Measurements from ENCODE around the gene MKNK2.

Gene MKNK2

GRCh38 chr19:2040647-2041432 lies 10.2 kb downstream of the MKNK2 start:
- TF ChIP-seq REST (IDR thresholded peaks at IDR 0.05; ENCODE audit: low read depth) (no peak), CEBPB (IDR thresholded peaks at IDR 0.05) (no peak), ZBTB7A (IDR thresholded peaks at IDR 0.05; ENCODE audit: low read depth) (no peak), TAF1 (IDR thresholded peaks at IDR 0.05; ENCODE audit: low read depth) (no peak; the same call in 1 of the 2 replicates), TCF12 (IDR thresholded peaks at IDR 0.05; ENCODE audit: low read depth) (no peak), EP300 (IDR thresholded peaks at IDR 0.05; ENCODE audit: borderline replicate concordance) (no peak), MAX (IDR thresholded peaks at IDR 0.05) (no peak), USF1 (IDR thresholded peaks at IDR 0.05) (no peak), RAD21 (IDR thresholded peaks at IDR 0.05; ENCODE audit: low read depth) (no peak), CREB1 (IDR thresholded peaks at IDR 0.05; ENCODE audit: low read depth) (no peak), TEAD4 (IDR thresholded peaks at IDR 0.05) (no peak)

GRCh38 chr19:2039959-2040646 lies 10.9 kb downstream of the MKNK2 start:
- TF ChIP-seq NFIC (IDR thresholded peaks at IDR 0.05): no peak
- no peak for TF ChIP-seq ZBTB7A (IDR thresholded peaks at IDR 0.05; ENCODE audit: low read depth)
- TF ChIP-seq TAF1 (IDR thresholded peaks at IDR 0.05; ENCODE audit: low read depth): no peak
- no peak for TF ChIP-seq RAD21 (IDR thresholded peaks at IDR 0.05; ENCODE audit: low read depth)

GRCh38 chr19:2039089-2039958 lies 11.7 kb downstream of the MKNK2 start:
- TF ChIP-seq ZBTB7A (IDR thresholded peaks at IDR 0.05; ENCODE audit: low read depth) (no peak), EGR1 (IDR thresholded peaks at IDR 0.05) (no peak), TAF1 (IDR thresholded peaks at IDR 0.05; ENCODE audit: low read depth) (no peak), RAD21 (IDR thresholded peaks at IDR 0.05; ENCODE audit: low read depth) (no peak), EP300 (IDR thresholded peaks at IDR 0.05; ENCODE audit: borderline replicate concordance) (no peak), TEAD4 (IDR thresholded peaks at IDR 0.05) (no peak), FOXM1 (IDR thresholded peaks at IDR 0.05; ENCODE audit: borderline replicate concordance, low read depth) (no peak)

- TF ChIP-seq MAX (IDR thresholded peaks at IDR 0.05) (no peak), TEAD4 (IDR thresholded peaks at IDR 0.05) (no peak), ZBTB7A (IDR thresholded peaks at IDR 0.05; ENCODE audit: low read depth) (0 out of 2 replicates have a peak, but pooled peaks have one; percentile 41)
These were observed 12.6 kb downstream of the MKNK2 start for GRCh38 chr19:2038284-2039088.

GRCh38 chr19:2037651-2038255 lies 13.3 kb downstream of the MKNK2 start:
- TF ChIP-seq REST (IDR thresholded peaks at IDR 0.05; ENCODE audit: low read depth) (no peak), ZBTB7A (IDR thresholded peaks at IDR 0.05; ENCODE audit: low read depth) (no peak), CEBPB (IDR thresholded peaks at IDR 0.05) (no peak), TAF1 (IDR thresholded peaks at IDR 0.05; ENCODE audit: low read depth) (no peak), CREB1 (IDR thresholded peaks at IDR 0.05; ENCODE audit: low read depth) (no peak), TEAD4 (IDR thresholded peaks at IDR 0.05) (no peak), EGR1 (IDR thresholded peaks at IDR 0.05) (no peak), RAD21 (IDR thresholded peaks at IDR 0.05; ENCODE audit: low read depth) (no peak)

Data from Ishikawa (cell line).